ENCODE data around the gene MYH6. TPM values are rescaled to one million over a fixed set of nuclear protein-coding genes. Genes with fewer than 3 reads are reported as not detected.
"Not testable (repeated sequence)": the region's sequence is repeated elsewhere in the genome, so short reads cannot be mapped to it uniquely, and the experiment has no call there.

MYH6 gene
- total RNA-seq: not detected

GRCh38 chr14:23407516-23408306 is at the start of gene MYH6:
Gene MYH6, minus strand, starts transcription at chr14:23408273. Its CDS starts 1,050 bp downstream, at chr14:23407223.
- DNase-seq: no peak

GRCh38 chr14:23456883-23457586 is 49.0 kb upstream of the MYH6 start:
- DNase-seq: not testable (repeated sequence)

DNA sequence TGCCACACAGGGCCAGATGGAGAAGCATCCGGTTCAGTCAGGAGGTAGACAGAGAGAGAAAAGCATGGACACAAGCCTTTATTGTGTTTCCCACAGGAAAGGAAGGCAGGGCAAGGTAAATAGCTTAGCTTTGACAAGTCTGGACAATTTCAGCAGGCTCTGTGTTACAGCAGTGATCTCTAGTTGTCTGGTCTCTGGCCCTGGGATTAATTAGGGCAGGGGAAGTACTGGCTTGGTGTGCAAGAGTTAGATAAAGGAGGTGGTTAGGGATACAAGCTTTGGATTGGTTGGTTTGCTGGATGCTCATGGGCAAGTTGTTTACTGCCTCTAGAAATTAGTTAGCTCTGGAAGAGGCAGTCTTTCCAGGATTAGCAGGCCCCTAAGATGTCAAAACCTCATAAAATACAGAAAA is 46.4 kb upstream of the MYH6 start:
- DNase-seq: no peak

- DNase-seq: no peak
These were observed 44.2 kb upstream of the MYH6 start for GRCh38 chr14:23452237-23452636.

DNA sequence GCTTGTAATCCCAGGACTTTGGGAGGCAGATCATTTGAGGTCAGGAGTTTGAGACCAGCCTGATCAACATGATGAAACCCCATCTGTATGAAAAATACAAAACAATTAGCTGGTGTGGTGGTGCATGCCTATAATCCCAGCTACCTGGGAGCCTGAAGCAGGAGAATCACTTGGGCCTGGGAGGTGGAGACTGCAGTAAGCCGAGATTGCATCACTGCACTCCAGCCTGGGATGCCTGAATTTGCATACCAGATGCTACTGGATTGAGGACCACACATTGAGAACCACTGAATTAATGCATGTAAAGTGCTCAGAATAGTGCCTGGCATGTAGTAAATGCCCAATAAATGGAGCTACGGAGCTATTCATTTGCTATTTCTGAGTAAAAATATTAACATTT is 42.3 kb upstream of the MYH6 start:
- no peak for DNase-seq

GRCh38 chr14:23449314-23449713 is 41.2 kb upstream of the MYH6 start:
- DNase-seq: no peak

DNA sequence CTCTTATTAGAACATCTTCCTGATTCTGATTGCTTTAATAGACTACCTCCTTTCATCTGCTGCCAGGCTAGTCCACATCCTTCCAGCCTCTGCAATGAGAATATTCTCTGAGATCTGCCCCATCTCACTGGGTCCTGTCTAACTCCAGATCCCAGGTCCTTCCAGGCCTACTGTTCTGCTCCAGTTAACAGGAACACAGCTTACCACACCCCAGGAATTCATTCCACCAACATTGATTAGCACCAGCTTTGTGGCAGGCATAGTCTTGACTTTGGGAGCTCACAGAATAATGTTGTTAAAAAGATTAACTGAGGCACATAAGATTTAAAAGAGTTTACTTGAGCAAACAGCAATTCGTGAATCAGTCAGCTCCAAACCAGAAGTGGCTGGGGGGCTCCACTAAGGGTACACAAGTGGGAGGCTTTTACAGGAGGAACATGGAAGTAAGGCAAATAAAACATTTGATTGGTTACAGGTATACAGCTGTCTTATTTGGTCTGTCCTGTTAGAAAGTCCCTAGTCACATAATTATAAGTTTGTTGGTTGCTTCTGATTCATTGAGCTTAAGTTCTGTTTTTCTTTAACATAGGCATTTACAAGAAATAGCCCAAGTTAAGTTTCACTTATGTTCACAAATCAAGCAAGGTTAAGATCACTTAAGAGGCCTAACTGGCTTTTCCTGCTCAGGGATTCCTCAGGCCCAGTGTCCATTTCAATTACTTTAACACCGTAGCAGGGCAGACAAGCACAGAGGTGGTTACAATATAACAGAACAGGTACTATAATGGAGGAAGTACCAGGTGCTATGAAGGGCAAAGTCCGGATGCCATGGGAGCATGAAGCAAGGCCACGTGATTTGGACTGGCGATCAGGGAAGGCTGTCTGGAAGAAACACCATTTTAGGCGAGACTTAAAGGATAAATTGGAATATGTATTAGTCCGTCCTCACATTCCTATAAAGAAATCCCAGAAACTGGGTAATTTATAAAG is 39.6 kb upstream of the MYH6 start:
- no peak for DNase-seq

DNA sequence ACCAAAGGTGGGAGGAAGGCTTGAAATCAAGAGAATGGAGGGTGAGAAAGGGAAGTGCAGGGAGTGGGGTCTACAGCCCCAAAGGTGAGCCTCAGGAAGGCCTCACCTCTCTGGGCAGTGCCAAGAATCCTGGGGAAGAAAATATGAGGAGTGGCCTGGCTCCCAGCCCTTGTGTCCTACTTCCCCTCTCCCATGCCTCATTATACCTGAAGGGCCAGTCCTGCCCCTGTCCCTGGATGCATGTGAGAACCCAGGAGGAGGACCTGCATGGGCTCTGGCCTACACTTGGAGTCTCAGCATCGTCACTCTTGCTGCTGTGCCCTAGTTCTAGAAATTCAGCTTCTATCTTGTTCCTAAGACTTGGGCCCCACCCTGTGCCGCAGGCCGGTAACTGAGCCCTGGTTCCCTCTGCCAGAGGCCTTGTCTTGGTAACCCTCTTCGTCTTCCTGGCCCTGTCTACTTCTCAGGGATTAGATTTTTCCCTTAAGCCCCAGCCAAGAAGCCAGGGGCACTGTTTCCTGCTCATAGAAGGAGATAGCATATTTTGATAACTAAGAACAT is 38.3 kb upstream of the MYH6 start:
- no peak for DNase-seq

DNA sequence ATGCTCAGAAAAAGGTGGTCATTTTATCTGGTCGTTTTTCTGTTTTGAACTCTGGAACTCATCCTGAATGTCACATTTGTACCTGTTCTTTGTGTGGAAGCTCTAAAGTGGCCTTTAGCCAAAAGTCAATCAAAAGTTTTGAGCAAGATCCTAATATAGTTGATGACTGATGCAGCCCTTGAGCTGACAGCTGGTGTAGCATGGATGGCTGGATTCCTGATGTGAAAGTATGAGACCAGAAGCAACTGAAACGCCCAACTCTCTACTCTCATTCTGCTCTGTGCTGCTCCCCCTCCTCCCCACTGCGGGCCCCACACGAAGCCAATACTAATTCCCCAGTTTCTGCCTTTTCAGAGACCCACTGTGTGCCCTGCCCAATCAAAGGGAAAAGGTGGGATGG is 37.7 kb upstream of the MYH6 start:
- no peak for DNase-seq

DNA sequence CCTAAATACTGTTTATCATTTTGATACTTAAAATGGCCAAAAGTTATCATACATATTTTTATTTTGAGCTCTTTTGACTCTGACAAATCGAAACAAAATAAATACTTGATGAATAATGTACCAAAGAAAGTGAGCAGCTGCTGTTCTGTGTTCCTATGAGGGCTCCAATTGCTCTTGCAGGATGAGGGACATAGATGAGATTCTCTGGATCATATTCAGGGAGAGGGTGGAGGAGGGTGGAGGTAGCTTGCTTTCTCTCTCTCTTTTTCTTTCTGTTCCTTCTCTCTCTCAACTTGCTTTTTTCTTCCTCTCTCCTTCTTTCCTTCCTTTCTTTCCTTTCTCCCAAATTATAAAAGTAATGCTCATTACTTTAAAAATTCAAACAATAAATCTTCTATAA is 36.2 kb upstream of the MYH6 start:
- DNase-seq: no peak

DNA sequence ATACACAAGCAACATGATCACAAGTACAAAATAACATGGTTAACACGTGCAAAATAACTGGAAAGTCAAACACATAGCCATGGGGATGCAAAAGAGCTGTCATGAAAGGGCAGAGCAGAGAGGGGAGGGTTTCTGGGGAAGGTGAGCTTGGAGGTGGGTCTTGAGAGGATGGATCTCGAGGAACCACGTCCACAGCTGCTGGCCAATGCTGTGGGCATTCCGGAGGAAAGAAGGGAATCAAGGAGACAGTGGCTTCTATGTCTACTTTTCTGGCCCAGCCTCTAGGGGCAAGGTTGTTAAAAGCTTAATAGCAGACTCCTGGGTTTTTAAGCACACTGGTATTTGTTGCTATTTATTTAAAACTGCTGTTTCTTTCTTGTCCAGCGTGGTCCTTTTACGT is 35.8 kb upstream of the MYH6 start:
- no peak for DNase-seq

- DNase-seq: no peak
These were observed 35.3 kb upstream of the MYH6 start for GRCh38 chr14:23443411-23443812.

GRCh38 chr14:23442721-23443356 is 34.8 kb upstream of the MYH6 start:
- DNase-seq: no peak

GRCh38 chr14:23441076-23441475 is 33.0 kb upstream of the MYH6 start:
- no peak for DNase-seq

DNA sequence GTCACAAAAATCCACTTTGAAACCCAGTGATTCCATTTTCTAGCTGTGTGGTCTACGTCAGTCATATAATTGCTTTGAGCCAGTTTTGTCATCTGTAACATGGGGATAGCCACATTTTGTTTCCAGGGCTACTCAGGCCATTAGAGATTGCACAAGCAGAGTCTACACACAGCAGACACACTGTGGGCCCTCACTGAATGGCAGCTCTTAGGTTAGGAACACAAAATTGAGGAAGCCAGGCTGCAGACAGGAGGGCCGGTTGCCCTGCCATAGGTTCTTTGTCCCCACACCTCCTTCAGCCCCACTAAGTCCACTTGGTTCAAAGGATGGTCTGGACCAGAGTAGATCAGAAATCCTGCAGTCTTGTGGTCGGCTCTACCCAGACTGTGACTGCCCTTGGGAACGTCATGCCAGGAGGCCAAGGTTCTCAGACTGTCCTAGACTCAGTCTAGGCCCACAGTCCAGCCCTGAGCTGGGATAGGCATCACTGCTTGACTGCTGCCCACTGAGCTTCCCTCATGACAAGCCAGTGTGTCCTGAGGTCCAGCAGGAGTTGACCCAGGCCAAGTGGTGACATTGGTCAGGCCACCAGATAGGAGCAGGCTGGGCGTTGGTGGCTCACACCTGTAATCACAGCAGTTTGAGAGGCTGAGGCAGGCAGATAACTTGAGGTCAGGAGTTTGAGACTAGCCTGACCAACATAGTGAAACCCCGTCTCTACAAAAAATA is 31.2 kb upstream of the MYH6 start:
- no peak for DNase-seq

DNA sequence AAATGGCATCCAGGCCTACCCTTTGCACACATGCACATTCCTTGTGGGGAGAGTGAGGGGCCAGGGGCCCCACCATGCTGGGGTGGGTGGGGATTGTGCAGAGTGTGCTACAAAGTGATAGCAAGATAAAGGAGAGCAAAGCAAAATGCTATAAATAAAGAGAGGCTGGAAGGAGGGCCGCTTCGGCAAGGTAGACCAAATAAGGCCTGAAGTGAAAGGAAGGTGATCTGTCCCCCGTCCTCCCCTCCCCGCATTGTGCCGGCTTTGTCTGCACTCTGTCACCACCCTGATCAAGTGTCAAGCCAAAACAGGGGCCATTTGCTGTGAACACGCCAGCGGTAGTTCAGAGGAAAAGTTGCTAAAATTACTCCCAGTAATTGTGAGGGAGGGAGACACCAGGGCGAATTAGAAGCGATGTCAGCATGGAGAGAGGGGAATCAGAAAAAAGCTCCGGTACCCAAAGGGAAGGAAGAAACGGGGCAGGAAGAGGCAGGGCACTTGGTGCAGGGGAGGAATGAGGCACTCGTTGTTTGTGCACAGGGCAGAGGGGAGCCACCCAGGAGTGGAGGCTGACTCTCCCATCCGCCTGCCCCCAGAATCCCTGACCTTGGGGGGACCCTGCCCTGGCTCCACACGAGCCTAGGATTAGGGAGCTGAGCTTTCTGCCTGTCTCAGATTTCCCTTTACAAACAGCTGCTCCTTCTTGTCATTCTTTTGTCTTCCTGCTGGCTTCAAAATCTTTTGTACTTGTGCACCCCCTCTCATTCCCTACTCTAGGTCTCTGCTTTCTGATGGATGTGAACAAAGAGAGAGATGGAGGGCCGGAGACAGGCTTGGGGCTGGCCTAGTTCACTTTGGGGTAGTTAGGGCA is 30.3 kb upstream of the MYH6 start:
- no peak for DNase-seq

- no peak for DNase-seq
These were observed 29.3 kb upstream of the MYH6 start for GRCh38 chr14:23437133-23438100.

DNA sequence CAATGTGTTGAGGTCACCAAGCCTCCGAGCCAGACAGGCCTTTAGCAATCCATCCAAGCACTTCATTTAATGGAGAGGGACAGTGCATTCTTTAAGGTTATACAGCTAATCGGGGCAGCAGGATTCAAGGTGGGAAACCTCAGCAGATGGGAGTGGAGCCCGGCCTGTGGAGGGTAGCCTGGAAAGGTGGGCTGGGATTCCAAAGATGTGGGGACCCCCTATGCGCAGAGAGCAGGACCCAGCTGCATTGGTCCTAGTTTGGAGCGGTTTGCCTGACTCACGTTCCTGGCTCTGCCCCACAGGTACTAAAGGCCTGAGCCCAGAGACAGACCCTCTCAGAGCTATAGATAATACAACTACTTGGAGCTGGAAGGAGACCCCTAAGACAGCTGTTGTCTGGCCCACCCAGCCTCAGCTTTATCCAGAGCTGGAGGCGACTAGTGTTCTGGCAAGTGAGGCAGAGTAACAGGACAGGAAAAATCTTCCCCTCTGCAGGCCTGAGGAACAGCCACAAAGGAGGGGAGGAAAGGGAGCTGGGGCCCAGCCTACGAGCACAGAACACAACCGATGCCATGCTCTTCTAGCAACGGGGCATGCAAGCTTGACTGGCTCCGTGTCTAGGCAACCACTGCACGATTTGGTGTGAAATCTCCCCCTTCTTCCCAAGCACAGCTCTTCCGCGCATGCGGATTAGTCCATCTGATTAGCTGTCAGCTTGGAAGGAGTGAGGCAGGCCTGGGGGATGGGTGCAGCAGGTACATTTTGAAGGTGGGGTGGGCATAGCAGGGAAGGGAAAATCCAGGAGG is 28.5 kb upstream of the MYH6 start:
- DNase-seq: peak; percentile 29
